GF-D8 (cell line): ENCODE results near the gene ROBO3.

Source experiments
- DNase-seq: peaks from one replicate; lab custom pipeline; 2025; lab: John Stamatoyannopoulos, UW

Gene ROBO3

GRCh38 chr11:124892750-124893454, 27.7 kb downstream of the ROBO3 start:
- DNase-seq = no peak

- no peak for DNase-seq
These were observed 28.7 kb downstream of the ROBO3 start for GRCh38 chr11:124893781-124894401.

GRCh38 chr11:124894606-124895430, 29.6 kb downstream of the ROBO3 start:
- no peak for DNase-seq

DNA sequence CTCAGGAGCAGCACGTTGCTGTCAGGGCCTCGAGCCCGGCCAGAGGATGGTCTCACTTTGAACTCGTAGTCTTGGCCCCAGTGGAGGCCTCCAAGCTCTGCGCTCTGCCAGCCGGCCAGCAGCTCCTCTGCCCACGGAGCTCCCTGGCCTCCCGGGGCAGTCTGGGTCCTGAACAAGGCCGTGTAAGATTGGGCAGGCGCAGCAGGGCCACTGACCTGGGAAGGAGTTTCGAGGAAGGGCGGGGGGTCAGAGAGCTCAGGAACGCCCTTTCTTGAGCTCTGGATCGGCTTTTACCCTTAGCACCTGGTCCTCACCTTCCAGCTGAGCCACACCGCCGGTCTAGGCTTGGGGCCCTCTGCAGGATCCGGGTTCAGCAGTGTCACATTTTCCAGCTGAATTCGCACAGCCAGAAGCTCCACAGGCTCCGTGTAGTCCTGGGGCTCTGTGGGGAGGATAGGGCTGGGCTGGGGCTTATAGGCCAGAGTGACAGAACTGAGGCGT, 30.3 kb downstream of the ROBO3 start:
- DNase-seq = no peak

DNA sequence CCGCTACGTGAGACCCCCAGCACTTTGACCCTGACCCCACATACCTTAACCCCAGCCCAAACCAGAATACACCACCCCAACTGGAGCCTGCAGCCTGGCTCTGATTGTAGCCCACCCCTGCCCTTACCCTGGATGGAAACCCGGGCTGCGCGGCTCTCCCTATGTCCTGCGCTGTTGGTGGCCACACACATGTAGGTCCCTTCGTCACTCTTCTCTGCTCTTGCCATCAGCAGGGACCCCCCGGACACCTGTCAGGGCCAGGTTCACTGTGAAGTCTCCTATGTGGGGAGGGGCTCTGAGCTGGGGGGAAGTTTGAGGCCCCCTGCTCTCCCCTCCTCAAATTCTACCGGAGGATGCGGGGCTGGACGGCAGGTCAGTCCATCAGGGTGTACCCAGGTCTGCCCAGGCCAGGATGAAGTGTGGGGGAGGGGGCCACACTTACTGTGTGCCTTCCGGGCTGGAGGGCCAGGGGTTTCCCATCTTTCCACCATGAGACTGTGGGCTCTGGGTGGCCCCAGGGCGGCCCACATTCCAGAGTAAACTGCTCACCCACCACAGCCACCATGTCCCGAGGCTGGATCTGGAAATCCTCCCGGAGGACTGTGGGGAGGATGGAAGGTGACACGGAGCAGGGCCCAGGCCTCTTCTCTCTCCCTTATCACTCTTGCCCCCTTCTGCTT, 31.0 kb downstream of the ROBO3 start:
- no peak for DNase-seq

GRCh38 chr11:124896821-124897391, 31.7 kb downstream of the ROBO3 start:
- no peak for DNase-seq

DNA sequence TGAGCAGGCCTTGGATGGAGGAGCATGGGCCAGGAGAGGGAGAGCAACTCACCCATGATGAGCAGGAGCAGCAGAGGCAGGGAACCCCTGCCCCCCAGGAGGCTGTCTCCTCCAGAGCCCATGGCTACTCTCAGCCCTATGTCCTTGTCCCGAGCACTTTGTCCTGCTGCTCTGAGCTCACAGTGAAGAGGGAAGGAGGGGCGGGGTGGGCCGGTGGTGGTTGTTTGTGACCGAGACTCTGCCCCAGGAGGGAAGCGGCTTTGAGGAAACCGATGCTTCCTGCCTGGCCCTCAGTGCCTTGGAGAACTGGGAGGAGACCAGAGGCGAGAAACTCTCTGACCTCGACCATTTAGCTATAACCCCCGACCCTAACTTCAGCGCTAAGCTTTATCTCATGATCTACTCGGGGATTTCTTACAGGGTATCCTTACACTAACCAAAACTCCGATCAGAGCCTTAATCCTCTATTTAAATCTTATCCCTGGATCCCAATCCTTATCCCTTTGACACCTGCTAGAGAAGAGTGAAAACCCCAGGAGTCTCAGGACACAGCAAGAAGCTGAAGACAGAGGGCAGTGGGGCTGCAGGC, 32.5 kb downstream of the ROBO3 start, which contains the start of gene ROBO4:
Gene ROBO4, minus strand, starts transcription at position 192 of the 589 bp plus-strand sequence. Its CDS starts 70 bp downstream, at position 122.
- no peak for DNase-seq

DNA sequence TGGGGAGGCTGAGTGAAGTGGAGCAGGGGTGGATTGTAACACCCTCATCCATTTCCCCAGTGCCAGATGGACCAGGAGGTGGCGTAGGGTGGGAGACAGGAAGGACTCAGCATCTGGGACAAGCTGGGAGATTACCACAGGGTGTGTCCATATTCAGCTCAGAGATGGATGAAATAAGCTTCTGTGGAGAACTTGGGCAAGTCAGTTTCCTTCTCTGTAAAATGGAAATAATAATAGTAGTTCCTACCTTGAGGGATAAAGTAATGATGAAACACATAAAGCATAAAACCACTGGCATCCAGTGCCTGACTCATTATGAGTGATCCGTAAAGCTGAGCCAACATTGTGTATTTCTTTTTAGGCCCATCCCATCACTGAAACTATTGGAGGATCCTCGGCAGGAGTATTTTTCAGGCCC, 33.0 kb downstream of the ROBO3 start:
- no peak for DNase-seq

DNA sequence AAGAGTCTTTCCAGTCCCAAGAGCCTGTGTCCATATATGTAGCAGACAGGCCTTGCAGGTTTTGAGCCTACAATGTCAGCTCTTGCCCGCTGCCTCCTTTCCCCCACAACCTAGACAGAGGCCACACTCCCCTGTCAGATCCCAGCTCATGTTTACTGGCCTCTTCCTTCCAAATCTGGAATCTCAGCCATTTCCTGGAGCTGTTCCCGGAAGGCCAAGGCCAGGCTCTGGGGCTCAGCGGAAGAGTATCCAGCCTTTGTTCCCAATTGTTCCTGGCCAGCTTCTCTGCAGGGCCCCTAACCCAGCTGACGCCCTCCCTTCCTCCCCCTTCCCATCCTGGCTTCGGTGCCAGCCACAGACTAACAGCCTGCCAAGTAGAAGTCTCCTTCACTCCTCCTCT, 33.5 kb downstream of the ROBO3 start:
- no peak for DNase-seq

DNA sequence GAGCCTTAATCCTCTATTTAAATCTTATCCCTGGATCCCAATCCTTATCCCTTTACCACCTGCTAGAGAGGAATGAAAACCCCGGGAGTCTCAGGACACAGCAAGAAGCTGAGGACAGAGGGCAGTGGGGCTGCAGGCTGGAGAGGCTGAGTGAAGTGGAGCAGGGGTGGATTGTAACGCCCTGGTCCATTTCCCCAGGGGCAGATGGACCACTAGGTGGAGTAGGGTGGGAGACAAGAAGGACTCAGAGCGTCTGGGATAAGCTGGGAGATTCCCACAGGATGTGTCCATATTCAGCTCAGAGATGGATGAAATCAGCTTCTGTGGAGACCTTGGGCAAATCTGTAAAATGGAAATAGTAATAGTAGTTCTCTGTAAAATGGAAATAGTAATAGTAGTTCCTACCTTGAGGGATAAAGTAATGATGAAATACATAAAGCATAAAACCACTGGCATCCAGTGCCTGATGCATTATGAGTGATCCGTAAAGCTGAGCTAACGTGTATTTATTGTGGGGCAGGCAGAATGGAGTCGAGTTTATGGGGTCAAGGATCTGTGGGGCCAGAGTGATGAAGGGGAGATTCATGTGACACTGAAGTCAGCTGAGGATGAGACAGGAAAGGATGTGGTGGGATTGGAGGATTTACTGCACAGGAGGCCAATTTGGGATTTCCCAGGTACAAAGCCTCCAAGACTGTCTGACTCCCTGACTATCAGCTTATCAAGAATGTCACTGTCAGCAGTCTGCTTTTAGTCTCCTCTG, 34.3 kb downstream of the ROBO3 start:
- DNase-seq = no peak

DNA sequence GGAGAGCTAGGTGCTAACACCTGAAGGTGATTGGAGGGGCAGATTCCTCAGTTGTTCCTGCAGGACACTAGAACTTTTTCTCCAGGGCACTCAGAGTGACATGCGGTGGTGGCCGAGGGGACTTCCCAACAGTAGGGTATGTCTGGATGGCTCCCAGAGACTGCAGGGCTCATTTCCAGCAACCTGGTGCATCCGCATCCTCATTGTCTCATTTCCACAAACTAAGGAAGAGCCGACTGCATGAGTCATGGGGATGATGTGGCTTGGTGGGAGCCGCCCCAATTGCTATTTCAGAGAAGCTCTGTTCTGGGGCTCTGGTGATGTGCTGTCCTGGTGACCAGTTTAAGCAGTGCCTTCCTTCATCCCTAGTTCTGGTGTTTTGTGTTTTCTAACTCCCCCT, 35.2 kb downstream of the ROBO3 start:
- no peak for DNase-seq

GRCh38 chr11:124902616-124903015, 37.4 kb downstream of the ROBO3 start:
- no peak for DNase-seq

- DNase-seq = no peak
These were observed 50.5 kb downstream of the ROBO3 start for GRCh38 chr11:124915541-124916369.

GRCh38 chr11:124916370-124916710, 51.1 kb downstream of the ROBO3 start:
- no peak for DNase-seq

DNA sequence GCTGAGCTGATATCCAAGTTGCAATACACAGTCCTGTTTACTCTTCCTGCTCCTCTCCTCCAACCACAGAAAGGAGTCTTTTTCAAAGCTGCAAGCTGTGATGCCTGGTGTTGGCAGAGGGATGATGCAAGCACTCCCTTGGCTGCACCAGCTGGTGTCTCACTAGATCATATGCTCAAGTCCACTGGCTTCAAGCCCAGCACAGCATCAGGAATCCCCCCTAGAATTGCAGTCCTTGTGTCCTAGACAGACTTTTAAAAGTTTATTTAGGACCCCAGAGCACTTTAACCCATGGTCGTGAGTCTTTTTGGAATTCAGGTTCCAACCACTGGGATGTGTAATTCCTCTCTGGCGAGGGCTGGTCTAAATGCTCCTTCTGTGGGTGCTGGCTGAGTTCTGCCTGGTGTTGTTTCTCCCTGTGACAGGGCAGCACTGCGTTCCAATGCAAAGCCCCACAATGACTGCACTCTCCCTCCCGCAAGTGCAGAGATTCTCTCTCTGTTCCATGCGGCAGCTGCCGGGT, 51.9 kb downstream of the ROBO3 start:
- DNase-seq = no peak

DNA sequence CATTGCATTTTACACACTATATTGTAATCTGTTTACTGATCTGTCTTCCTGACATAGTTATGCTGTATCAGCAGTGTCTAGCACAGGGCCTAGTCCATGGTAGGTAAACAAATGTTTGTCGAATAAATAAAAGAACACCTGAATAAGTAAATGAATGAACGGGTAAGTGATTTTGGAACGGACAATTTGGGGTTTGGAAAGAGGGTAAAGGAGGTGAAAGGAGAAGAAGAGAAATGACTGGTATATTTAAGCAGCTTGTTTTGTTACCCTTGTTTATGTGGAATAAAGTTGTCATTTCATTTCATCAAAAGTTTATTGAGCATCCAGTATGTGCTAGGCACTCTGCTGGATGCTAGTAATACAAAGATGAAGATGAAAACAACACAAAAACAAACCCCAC, 53.7 kb downstream of the ROBO3 start, which contains the start of gene HEPN1:
Gene HEPN1, plus strand, starts transcription at position 301 of the 400 bp plus-strand sequence.
- no peak for DNase-seq

DNA sequence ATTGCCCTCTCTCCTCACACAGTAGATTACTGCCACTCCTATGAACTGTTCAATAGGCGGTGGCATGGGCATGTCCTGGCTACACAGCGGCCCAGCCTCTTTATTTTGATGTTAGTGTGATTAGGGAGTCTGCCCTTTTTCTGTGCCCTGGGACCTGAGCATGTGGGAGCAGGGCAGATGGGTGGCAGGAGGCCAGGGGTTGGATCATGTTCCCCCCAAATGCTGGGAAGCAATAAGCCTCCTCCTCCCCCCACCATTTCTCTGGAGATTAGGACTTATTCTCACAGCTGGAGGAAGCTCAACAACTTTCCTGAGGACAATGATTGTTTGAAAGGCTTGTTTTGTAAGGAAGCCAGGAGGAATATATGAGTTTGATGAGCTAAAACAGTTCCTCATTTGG, 54.7 kb downstream of the ROBO3 start:
- DNase-seq = no peak

DNA sequence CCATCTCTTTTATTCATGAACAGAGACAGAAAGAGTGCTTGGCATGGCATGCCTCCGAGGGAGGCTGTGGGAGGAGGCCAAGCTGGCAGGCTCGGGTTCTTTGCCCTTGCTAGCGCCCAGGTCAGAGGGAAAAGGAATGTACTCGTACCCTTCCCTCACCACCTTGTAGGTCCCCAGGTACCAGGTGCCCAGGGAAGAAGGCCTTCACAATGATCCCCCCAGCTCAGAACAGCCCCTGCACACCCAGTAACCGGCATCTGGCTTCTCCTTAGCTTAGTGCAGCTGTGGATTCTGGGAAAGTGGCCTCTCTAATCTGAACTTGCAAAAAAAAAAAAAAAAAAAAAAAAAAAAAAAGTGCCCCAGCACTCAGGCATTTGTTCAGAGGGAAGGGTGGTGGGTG, 55.1 kb downstream of the ROBO3 start:
- DNase-seq = no peak

- no peak for DNase-seq
These were observed 55.8 kb downstream of the ROBO3 start for GRCh38 chr11:124920870-124921609.
